Omental fat pad (tissue), 4 donors: ENCODE results near the gene PRRG4. TPM values are rescaled to one million over a fixed set of nuclear protein-coding genes. Genes with fewer than 3 reads are reported as not detected.

Experiments used
- ATAC-seq: fragments of 150-250 bp; one replicate; pipeline ENCODE4 v1.9.1; 2016; ENCODE audit warnings: mild to moderate bottlenecking, moderate library complexity; ENCODE audit not compliant: low FRiP score
- DNase-seq: peaks from one replicate; pipeline ENCODE4 v3.0.0-alpha.2; 2019; ENCODE audit warnings: low spot score
- CTCF ChIP-seq, 3 donors: fragments of 450-650 bp; IDR thresholded peaks; one replicate each; pipeline ENCODE4 v1.5.1; 2016 to 2017; ENCODE audit warnings: antibody characterized with exemption in 3 of 3, mild to moderate bottlenecking in 3 of 3, moderate library complexity in 2 of 3
- total RNA-seq, 4 donors: library from RNA; depleted of rRNA; stranded (reverse); fragments of >200 nt; gene quantifications; one replicate each; pipeline ENCODE4 v1.1.0, GENCODE V29; 2016

The PRRG4 gene
- total RNA-seq, 4 donors from 2014 or later: 1.4 to 3.5 (median 2.0) TPM

GRCh38 chr11:32893093-32893342 lies 63.3 kb downstream of the PRRG4 start:
- ATAC-seq: no peak
- no peak for DNase-seq

GRCh38 chr11:32893343-32894148 lies 63.8 kb downstream of the PRRG4 start:
- ATAC-seq: peak; percentile 71
- DNase-seq: no peak
- TF ChIP-seq CTCF (IDR thresholded peaks at IDR 0.05): no peak

More at GRCh38 chr11:32893093-32893342, 63.3 kb downstream of the PRRG4 start:
- TF ChIP-seq CTCF (IDR thresholded peaks at IDR 0.05): no peak

GRCh38 chr11:32894149-32894827 lies 64.6 kb downstream of the PRRG4 start:
- peak; percentile 54 for ATAC-seq
- no peak for TF ChIP-seq CTCF (IDR thresholded peaks at IDR 0.05)
- DNase-seq: no peak

GRCh38 chr11:32894921-32895320 lies 65.2 kb downstream of the PRRG4 start:
- no peak for DNase-seq
- no peak for TF ChIP-seq CTCF (IDR thresholded peaks at IDR 0.05)
- ATAC-seq: no peak

GRCh38 chr11:32895471-32895870 lies 65.7 kb downstream of the PRRG4 start:
- no peak for TF ChIP-seq CTCF (IDR thresholded peaks at IDR 0.05)
- no peak for ATAC-seq
- no peak for DNase-seq

- TF ChIP-seq CTCF (IDR thresholded peaks at IDR 0.05): no peak
- no peak for ATAC-seq
- no peak for DNase-seq
These were observed 67.4 kb downstream of the PRRG4 start for GRCh38 chr11:32897103-32897502.

GRCh38 chr11:32899438-32899837 lies 69.7 kb downstream of the PRRG4 start:
- ATAC-seq: no peak
- TF ChIP-seq CTCF (IDR thresholded peaks at IDR 0.05): no peak
- no peak for DNase-seq
